PC-3 (cell line): ENCODE results near the gene PCNP. TPM values are rescaled to one million over a fixed set of nuclear protein-coding genes. Genes with fewer than 3 reads are reported as not detected.

Experiments used
- ATAC-seq: fragments of 200-7000 bp; cut with Tn5 transposase; 2 replicates; pipeline ENCODE4 v1.9.1; 2020; ENCODE audit warnings: mild to moderate bottlenecking, moderate library complexity
- BruUV-seq: library from RNA; stranded (reverse); fragments of 400-500 nt; replicated peaks from 2 replicates; lab custom pipeline; 2021; lab: Mats Ljungman, UMichigan
- CTCF ChIA-PET: fragments of 300-600 bp; sonication (Branson Sonifier 250); formaldehyde crosslinking; loops from one replicate; lab custom pipeline; 2022; ENCODE audit warnings: antibody characterized with exemption; lab: Charles Lee
- POLR2A ChIA-PET: fragments of 300-600 bp; sonication (Branson Sonifier 250); formaldehyde crosslinking; loops from one replicate; lab custom pipeline; 2022; ENCODE audit warnings: antibody characterized with exemption; ENCODE audit not compliant: unreplicated experiment; lab: Charles Lee
- DNase-seq: peaks from one replicate; pipeline ENCODE4 v3.0.0-alpha.2; 2015
- H2AFZ ChIP-seq: fragments of 300-600 bp; sonication (generic); 2 replicates; pipeline ENCODE4 v1.6.0; 2016; ENCODE audit warnings: antibody characterized with exemption, low read length
- H3F3A ChIP-seq: fragments of 300-600 bp; sonication (generic); one replicate; pipeline ENCODE4 v1.6.0; 2017; ENCODE audit warnings: antibody characterized with exemption, low read length, control low read depth, mild to moderate bottlenecking; ENCODE audit not compliant: unreplicated experiment
- H3K27ac ChIP-seq: fragments of 300-600 bp; sonication (generic); 2 replicates; pipeline ENCODE4 v1.5.1; 2016; ENCODE audit warnings: mild to moderate bottlenecking, low read length
- H3K27me3 ChIP-seq: fragments of 300-600 bp; sonication (generic); 2 replicates; pipeline ENCODE4 v1.6.1; 2016; ENCODE audit warnings: low read length, mixed read lengths
- H3K36me3 ChIP-seq: fragments of 300-600 bp; sonication (generic); 2 replicates; pipeline ENCODE4 v1.6.1; 2016; ENCODE audit warnings: low read depth, mixed run types, low read length, mixed read lengths
- H3K4me1 ChIP-seq: fragments of 300-600 bp; sonication (generic); 2 replicates; pipeline ENCODE4 v1.5.1; 2016; ENCODE audit warnings: low read length; ENCODE audit not compliant: insufficient read depth
- H3K4me2 ChIP-seq: fragments of 300-600 bp; sonication (generic); 2 replicates; pipeline ENCODE4 v1.6.0; 2016; ENCODE audit warnings: low read length
- H3K4me3 ChIP-seq: fragments of 300-600 bp; sonication (generic); 2 replicates; pipeline ENCODE4 v1.5.1; 2016; ENCODE audit warnings: mild to moderate bottlenecking, low read length, mixed read lengths
- H3K79me2 ChIP-seq: fragments of 300-600 bp; sonication (generic); 2 replicates; pipeline ENCODE4 v1.6.1; 2017; ENCODE audit warnings: low read length, mixed read lengths
- H3K9ac ChIP-seq: fragments of 300-600 bp; sonication (generic); 2 replicates; pipeline ENCODE4 v1.6.0; 2016; ENCODE audit warnings: mild to moderate bottlenecking, low read length
- H3K9me2 ChIP-seq: fragments of 300-600 bp; sonication (generic); replicated peaks from 2 replicates; pipeline ENCODE4 v1.6.1; 2016; ENCODE audit warnings: mixed run types, low read length, mixed read lengths
- H3K9me3 ChIP-seq: fragments of 300-600 bp; sonication (generic); 2 replicates; pipeline ENCODE4 v1.6.1; 2016; ENCODE audit warnings: low read length, mixed read lengths
- H4K20me1 ChIP-seq: fragments of 300-600 bp; sonication (generic); 2 replicates; pipeline ENCODE4 v1.6.1; 2016; ENCODE audit warnings: low read length, mixed read lengths
- EZH2 ChIP-seq: fragments of 300-600 bp; sonication (generic); IDR thresholded peaks from one replicate; pipeline ENCODE4 v1.6.1; 2017; ENCODE audit warnings: antibody characterized with exemption, mild to moderate bottlenecking, low read length; ENCODE audit not compliant: unreplicated experiment
- EZH2phosphoT487 ChIP-seq: fragments of 300-600 bp; sonication (generic); IDR thresholded peaks from 2 replicates; pipeline ENCODE4 v1.6.1; 2018; ENCODE audit warnings: mild to moderate bottlenecking, antibody characterized with exemption, low read length, borderline replicate concordance
- intact Hi-C: fragments of 100-400 bp; cut with micrococcal nuclease; formaldehyde crosslinking; loops from 2 replicates; pipeline ENCODE4 v1.9.0; 2023
- total RNA-seq: library from RNA; depleted of rRNA; stranded (reverse); fragments of >200 nt; gene quantifications from 2 replicates; pipeline ENCODE4 v1.2.3, GENCODE V29; 2014
- TF ChIP-seq, protein P1 (sequence below): fragments of 300-600 bp; sonication (generic); conservative IDR thresholded peaks from 2 replicates; pipeline ENCODE4 v1.5.1; 2017; ENCODE audit warnings: antibody characterized with exemption, low read depth, mild to moderate bottlenecking, low read length

The PCNP gene
- total RNA-seq, 1 experiment from 2014 or later: 71.1 TPM

DNA sequence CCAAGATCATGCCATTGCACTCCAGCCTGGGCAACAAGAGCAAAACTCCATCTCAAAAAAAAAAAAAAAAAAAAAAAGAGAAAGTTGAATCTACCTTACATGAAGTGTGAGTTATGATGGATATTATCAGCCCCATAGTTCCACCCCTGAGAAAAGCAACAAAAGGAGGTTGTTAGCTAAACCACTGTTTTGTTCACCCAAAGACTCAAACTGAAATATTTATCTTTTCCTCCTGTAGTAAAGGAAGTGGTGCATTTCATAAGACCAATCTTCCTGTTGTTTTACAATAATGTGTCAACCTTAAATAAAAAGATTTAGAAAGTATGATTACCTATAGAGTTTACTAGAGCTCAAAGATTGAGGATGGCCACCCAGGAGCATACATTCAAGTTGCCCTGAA is 31.0 kb upstream of the PCNP start:
- TF ChIP-seq EZH2phosphoT487 (no peak), EZH2 (no peak)
- TF ChIP-seq, protein P1, sequence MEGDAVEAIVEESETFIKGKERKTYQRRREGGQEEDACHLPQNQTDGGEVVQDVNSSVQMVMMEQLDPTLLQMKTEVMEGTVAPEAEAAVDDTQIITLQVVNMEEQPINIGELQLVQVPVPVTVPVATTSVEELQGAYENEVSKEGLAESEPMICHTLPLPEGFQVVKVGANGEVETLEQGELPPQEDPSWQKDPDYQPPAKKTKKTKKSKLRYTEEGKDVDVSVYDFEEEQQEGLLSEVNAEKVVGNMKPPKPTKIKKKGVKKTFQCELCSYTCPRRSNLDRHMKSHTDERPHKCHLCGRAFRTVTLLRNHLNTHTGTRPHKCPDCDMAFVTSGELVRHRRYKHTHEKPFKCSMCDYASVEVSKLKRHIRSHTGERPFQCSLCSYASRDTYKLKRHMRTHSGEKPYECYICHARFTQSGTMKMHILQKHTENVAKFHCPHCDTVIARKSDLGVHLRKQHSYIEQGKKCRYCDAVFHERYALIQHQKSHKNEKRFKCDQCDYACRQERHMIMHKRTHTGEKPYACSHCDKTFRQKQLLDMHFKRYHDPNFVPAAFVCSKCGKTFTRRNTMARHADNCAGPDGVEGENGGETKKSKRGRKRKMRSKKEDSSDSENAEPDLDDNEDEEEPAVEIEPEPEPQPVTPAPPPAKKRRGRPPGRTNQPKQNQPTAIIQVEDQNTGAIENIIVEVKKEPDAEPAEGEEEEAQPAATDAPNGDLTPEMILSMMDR: no peak
- H2AFZ ChIP-seq: no peak overlapping the region
- no peaks in the 10 kb centered on the region for H3F3A ChIP-seq
- no peak overlapping the region for H3K4me3 ChIP-seq
- H3K36me3 ChIP-seq: no peaks in the 10 kb centered on the region
- no peaks in the 10 kb centered on the region for H3K9me2 ChIP-seq
- no peaks in the 10 kb centered on the region for H3K9me3 ChIP-seq
- ChIA-PET CTCF (no interaction called here), POLR2A (no interaction called here)
- no peaks in the 10 kb centered on the region for H3K79me2 ChIP-seq
- no peaks in the 10 kb centered on the region for H3K27me3 ChIP-seq
- no TSS peak for BruUV-seq
- H3K27ac ChIP-seq: no peak overlapping the region
- intact Hi-C loops: loop anchor here (10.0 kb wide), 1 partner anchor 128 kb away; no protein-coding TSS in a partner anchor
- H3K4me2 ChIP-seq: no peak overlapping the region
- DNase-seq (no peak), ATAC-seq (no peak)
- H3K4me1 ChIP-seq: no peaks in the 10 kb centered on the region
- no peak overlapping the region for H3K9ac ChIP-seq
- H4K20me1 ChIP-seq: no peaks in the 10 kb centered on the region

DNA sequence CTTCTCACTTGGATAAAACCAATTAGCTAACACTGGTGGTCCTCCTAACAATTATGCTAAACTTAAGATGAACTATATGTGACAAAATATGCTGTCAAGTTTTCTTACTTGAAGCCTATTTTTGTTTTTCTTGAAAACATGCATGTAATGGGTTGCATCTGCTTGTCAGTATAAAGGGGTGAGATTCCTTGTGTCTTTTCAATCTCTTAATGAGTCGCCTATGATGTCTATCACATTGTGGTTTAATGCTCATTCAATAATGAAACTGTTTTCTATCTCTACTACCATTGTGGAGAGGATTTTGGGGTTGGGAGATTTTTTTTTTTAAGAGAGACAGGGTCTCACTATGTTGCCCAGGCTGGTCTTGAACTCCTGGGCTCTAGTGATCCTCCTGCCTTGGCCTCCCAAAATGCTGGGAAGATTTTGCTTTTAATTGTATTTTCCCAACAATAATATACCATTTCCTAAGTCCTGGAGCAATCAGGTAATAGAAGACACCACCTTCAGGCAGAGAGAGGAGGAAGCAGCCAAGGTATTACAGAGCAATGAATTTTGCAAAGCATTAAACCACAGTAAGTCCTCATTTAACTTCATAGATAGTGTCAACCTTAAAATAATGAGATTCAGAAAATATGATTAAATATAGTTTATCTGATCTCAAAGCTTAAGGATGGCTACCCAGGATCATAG is 29.7 kb upstream of the PCNP start:
- peak; percentile 10 for DNase-seq
- H3F3A ChIP-seq: no peaks in the 10 kb centered on the region
- H3K9me3 ChIP-seq: no peaks in the 10 kb centered on the region
- TF ChIP-seq, protein P1: peak; percentile 58
- TF ChIP-seq EZH2: no peak
- H4K20me1 ChIP-seq: no peaks in the 10 kb centered on the region
- H3K27me3 ChIP-seq: no peaks in the 10 kb centered on the region
- no peak overlapping the region for H2AFZ ChIP-seq
- no peak overlapping the region for H3K9ac ChIP-seq
- POLR2A ChIA-PET: no interaction called here
- CTCF ChIA-PET: interaction anchor here (0.6 kb wide), 1 partner anchor 784 kb away, joined by 4 read pairs; no protein-coding TSS in a partner anchor
- H3K9me2 ChIP-seq: no peaks in the 10 kb centered on the region
- intact Hi-C loops: loop anchor here (10.0 kb wide), 1 partner anchor 130 kb away; no protein-coding TSS in a partner anchor
- H3K4me3 ChIP-seq: no peak overlapping the region
- H3K4me2 ChIP-seq: no peak overlapping the region
- no peak overlapping the region for H3K27ac ChIP-seq
- H3K4me1 ChIP-seq: no peaks in the 10 kb centered on the region
- peak; percentile 77 for ATAC-seq
- H3K79me2 ChIP-seq: no peaks in the 10 kb centered on the region
- BruUV-seq: no TSS peak
- H3K36me3 ChIP-seq: no peaks in the 10 kb centered on the region

- no peak overlapping the region for H3K4me2 ChIP-seq
- H3K27ac ChIP-seq: no peak overlapping the region
- POLR2A ChIA-PET: no interaction called here
- H4K20me1 ChIP-seq: no peaks in the 10 kb centered on the region
- no peaks in the 10 kb centered on the region for H3K79me2 ChIP-seq
- no peak overlapping the region for H3K9ac ChIP-seq
- no peak for DNase-seq
- intact Hi-C loops: loop anchor here (10.0 kb wide), 1 partner anchor 134 kb away; no protein-coding TSS in a partner anchor
- H3K4me3 ChIP-seq: no peak overlapping the region
- H3K9me3 ChIP-seq: no peaks in the 10 kb centered on the region
- BruUV-seq: no TSS peak
- no peaks in the 10 kb centered on the region for H3F3A ChIP-seq
- ATAC-seq: no peak
- no peaks in the 10 kb centered on the region for H3K36me3 ChIP-seq
- no peaks in the 10 kb centered on the region for H3K27me3 ChIP-seq
- no peaks in the 10 kb centered on the region for H3K4me1 ChIP-seq
- H2AFZ ChIP-seq: no peak overlapping the region
- TF ChIP-seq EZH2phosphoT487 (no peak), EZH2 (no peak)
- TF ChIP-seq, protein P1: no peak
- CTCF ChIA-PET: no interaction called here
- H3K9me2 ChIP-seq: no peaks in the 10 kb centered on the region
Observed at GRCh38 chr3:101548527-101549105, 25.4 kb upstream of the PCNP start.
